ENCODE results near the gene WDR72.

The WDR72 gene

DNA sequence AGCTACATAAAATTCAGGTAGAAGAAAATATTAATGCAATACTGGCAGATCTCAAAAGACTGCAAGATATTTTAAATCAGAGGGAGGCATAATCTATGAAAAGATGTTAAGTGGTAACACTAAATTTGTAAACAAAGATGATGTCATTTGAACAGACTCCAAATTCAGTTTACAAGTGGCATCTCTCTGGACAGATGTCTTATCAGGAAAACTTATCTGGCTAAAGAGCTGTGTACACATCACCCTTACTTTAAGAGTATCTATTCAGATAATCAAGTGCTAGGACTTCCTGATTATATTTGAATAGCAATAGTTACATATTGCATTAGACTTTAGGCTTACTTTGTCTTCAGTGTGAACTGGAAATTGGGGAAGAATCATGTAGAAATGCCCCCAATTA lies 231.5 kb downstream of the WDR72 start:
- FAIRE-seq: no peak

DNA sequence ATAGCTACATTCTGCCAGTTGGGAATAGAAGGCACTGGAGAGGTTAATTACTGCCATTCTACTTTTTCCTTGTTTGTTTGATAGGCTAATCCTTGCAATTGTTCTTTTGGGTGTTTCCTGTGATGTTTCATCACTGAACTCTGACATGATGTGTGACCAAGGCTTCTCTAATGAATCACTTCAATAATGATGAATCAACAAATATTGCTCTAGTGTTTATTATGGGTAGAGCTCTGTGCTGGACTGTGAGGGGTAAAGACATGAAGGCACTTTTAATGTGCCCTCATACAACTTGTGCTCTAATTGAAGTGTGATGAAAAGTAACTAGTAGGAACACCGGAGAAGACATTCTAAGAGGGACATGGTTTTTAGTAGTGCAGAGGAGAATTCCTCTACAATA lies 233.6 kb downstream of the WDR72 start:
- no peak for FAIRE-seq

GRCh38 chr15:53522991-53523390 lies 236.5 kb downstream of the WDR72 start:
- no peak for FAIRE-seq

- FAIRE-seq: no peak
These were observed 238.5 kb downstream of the WDR72 start for GRCh38 chr15:53520996-53521395.

DNA sequence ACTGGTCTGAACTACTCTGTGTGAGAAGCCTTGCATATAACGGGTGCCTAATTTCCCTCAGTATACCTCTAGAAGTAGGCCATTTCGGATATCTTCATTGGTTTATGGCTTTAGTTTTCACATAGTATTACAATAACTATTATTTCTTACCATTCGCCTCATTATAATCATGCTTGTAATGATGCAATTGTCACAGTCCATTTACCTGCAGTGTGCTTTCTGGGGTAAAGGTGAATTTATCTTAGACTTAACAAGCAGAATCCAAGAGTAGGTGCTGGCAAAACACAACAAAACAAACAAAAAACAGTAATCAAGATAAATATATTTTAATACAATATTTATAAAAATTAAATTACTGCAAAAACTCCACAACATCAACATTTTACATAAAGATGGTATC lies 246.0 kb downstream of the WDR72 start:
- no peak for FAIRE-seq

- no peak for FAIRE-seq
These were observed 247.4 kb downstream of the WDR72 start for GRCh38 chr15:53512029-53512428.

- FAIRE-seq: no peak
These were observed 248.3 kb downstream of the WDR72 start for GRCh38 chr15:53511175-53511574.

DNA sequence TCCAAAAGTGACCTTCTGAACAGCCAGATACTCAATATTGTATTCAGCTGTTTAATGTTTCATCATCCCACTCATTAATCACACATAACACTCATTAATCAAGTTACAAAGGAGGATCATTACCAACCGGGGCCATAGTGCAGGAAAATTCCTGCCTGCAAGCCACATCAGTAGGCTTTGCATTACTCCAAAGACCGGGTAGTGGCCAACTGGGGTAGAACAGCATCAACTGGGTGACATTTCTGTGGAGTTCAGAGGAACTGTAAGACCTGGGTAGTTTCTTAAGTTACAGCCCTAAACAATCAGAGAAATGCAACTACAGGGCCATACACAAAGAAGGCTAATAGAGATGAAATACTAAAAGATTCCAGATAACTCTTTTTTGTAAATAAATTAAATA lies 253.1 kb downstream of the WDR72 start:
- FAIRE-seq: no peak

- FAIRE-seq: no peak
These were observed 260.5 kb downstream of the WDR72 start for GRCh38 chr15:53498996-53499395.

- FAIRE-seq: no peak
These were observed 269.1 kb downstream of the WDR72 start for GRCh38 chr15:53490341-53490740.

DNA sequence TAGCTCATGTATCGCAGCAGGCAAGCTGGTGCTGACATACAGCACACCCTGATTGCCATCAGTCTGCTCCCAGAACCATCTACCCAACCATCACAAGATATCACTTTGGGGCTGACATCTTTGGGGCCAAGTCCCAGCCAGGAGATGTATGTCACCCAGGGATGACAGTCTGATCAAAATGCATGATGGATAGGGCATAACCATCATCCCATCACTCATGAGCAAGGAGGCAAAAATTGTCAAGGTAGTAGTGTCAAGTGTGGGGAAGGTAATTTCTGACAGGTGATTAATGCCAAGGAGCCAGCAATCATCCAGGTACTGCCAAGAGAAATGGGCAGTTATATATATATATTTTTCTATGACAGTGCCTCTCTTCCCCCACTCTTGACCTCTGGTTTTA lies 277.4 kb downstream of the WDR72 start:
- no peak for FAIRE-seq

DNA sequence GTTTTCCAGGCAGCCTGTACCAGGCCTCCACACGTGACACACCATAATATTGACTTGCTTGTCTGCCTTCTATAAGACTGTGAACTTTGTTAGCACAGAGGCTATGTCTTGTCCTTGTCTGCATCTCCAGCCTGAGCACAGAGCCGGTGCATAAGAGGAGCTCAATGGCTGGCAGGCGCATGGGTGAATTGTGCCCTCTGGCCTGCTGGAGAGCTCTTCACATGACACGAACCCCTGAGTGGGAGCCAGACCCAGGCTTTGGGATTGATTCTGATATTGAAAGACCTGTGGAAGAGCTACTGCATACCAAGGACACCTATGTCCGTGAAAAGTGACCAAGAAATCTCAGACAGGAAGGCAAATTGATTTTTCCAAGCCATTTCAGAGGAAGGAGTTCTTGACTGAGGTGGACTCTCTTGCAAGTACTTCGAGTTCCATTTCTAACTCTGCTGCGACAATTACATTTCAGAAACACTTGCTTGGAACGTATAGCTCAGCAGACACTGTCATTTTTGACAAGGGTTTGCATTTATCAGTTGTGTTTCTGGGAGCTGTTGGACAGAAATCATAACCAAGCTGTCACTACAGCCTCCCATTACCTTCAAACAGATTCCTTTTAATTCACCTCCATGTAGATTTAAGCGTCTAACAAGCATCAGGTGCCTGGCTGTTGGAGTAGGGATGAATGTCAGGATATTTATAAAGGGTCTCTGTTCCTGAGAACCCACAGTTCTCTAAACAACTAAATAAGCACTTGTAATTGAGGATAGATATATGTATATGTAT lies 281.3 kb downstream of the WDR72 start:
- FAIRE-seq: no peak

DNA sequence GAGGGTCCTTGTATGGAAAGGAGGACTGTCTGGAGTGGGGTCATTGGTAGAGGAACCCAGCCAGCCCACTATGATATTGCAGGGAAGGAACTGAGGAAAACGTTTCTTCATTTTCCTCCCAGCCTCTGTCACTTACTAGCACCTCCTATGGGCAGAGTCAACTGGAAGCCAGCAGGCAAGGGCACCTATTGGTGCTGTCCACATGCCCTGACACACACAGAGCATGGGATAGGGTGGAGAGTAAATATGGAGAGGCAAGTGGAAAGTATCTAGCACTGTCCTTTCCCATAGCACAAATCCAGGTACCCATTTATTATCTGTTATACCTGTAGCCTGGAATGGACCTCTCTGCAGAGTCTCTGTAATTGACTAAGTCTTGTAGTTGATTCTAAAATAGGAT lies 285.6 kb downstream of the WDR72 start:
- FAIRE-seq: no peak

DNA sequence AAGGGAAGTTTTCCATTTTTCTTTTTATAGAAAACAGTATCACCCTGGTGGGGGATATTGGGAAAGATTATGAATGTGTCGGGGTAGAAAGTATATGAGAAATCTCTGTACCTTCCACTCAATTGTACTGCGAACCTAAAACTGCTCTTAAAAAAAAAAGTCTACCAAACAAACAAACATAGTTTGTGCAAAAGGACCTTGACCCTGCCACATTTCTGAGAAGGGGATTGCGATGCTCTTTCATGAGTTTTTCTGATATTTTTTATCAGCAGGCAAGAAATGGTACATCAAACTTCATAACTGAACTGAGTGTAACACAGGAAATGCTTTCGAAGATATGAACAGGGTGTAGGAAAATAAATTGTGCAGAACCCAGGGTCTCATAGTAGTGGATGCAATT lies 286.0 kb downstream of the WDR72 start:
- FAIRE-seq: no peak

DNA sequence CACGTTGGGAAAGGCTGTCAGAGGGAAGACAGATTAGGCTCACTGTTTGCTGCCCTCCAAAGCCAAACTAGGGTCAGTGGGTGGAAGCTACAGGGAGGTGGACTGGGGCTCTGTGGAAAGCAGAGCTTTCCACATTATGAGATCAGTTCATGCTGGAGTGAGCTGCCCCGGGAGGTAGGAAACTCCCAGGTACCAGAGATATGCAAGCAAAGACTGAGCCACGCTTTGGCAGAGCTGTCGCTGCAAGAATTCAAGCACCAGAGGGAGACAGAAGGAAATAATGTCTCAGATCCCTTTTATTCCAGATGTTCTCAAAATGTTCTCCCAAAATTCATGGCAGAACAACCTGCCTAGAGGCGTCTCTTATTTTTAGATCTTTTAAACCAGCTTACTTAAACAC lies 286.6 kb downstream of the WDR72 start:
- FAIRE-seq: no peak

- no peak for FAIRE-seq
These were observed 287.3 kb downstream of the WDR72 start for GRCh38 chr15:53472210-53472609.

DNA sequence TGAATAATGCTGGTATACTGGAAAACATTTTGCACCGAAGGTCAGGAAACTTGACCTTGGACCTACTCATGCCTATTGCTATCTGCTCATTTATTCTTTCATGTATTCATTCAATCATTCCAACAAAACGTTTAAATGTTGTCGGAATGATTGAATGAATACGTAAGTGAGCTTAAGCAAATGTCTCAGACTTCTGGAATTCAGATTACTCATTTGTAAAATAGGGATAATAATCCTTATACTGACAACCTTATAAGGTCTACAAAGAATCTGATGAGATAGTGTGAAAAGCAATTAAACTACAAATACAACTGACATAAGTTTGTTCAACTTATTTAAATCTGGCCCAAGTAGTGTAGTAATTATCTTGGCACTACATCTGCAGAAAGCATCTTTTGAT lies 288.7 kb downstream of the WDR72 start:
- no peak for FAIRE-seq

DNA sequence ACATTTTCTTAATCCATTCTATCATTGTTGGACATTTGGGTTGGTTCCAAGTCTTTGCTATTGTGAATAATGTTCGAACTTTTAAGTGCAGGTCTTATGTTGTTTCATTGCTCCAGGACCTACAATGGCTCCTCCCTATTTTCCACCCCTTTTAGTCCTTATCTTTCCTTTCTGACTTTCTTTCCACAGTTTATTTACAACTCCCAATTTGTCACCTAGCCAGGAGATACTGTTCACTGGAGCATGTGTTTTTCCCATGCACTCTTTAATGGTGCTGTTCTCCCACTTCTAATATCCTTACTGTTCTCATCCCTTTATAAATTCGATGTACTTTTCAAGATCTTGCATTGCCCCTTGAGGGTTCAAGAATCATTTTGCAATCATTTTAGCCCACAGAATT lies 290.0 kb downstream of the WDR72 start:
- no peak for FAIRE-seq
